ENCODE data around the gene ECEL1.
"Not testable (repeated sequence)": the region's sequence is repeated elsewhere in the genome, so short reads cannot be mapped to it uniquely, and the experiment has no call there.

Gene ECEL1

GRCh38 chr2:232445149-232445885 is 42.3 kb downstream of the ECEL1 start:
- not testable (repeated sequence) for DNase-seq (ENCODE audit: extremely low spot score, insufficient read length, low read depth); FAIRE-seq

GRCh38 chr2:232444409-232445148 is 43.1 kb downstream of the ECEL1 start:
- DNase-seq (ENCODE audit: extremely low spot score, insufficient read length, low read depth) (peak; percentile 30), FAIRE-seq (peak; percentile 60)

- DNase-seq (ENCODE audit: extremely low spot score, insufficient read length, low read depth); FAIRE-seq: not testable (repeated sequence)
These were observed 43.8 kb downstream of the ECEL1 start for GRCh38 chr2:232443669-232444408.

- not testable (repeated sequence) for DNase-seq (ENCODE audit: extremely low spot score, insufficient read length, low read depth); FAIRE-seq
These were observed 44.6 kb downstream of the ECEL1 start for GRCh38 chr2:232443047-232443446.

GRCh38 chr2:232442431-232442830 is 45.2 kb downstream of the ECEL1 start:
- not testable (repeated sequence) for FAIRE-seq; DNase-seq (ENCODE audit: extremely low spot score, insufficient read length, low read depth)

GRCh38 chr2:232441922-232442321 is 45.7 kb downstream of the ECEL1 start:
- FAIRE-seq, result not testable (repeated sequence)

GRCh38 chr2:232441147-232441651 is 46.4 kb downstream of the ECEL1 start:
- FAIRE-seq (no peak), DNase-seq (ENCODE audit: extremely low spot score, insufficient read length, low read depth) (no peak)

More at GRCh38 chr2:232441922-232442321, 45.7 kb downstream of the ECEL1 start:
- DNase-seq (ENCODE audit: extremely low spot score, insufficient read length, low read depth), result not testable (repeated sequence)

- FAIRE-seq (peak; percentile 82), DNase-seq (ENCODE audit: extremely low spot score, insufficient read length, low read depth) (peak; percentile 54)
These were observed 47.2 kb downstream of the ECEL1 start for GRCh38 chr2:232440220-232441018.

GRCh38 chr2:232439758-232440135 is 47.9 kb downstream of the ECEL1 start:
- FAIRE-seq, result no peak
- DNase-seq (ENCODE audit: extremely low spot score, insufficient read length, low read depth), result no peak

GRCh38 chr2:232438951-232439757 is 48.5 kb downstream of the ECEL1 start:
- peak; percentile 63 for FAIRE-seq
- DNase-seq (ENCODE audit: extremely low spot score, insufficient read length, low read depth), result no peak

- FAIRE-seq, result no peak
- no peak for DNase-seq (ENCODE audit: extremely low spot score, insufficient read length, low read depth)
These were observed 49.5 kb downstream of the ECEL1 start for GRCh38 chr2:232438091-232438490.

GRCh38 chr2:232437195-232437571 is 50.5 kb downstream of the ECEL1 start:
- FAIRE-seq (no peak), DNase-seq (ENCODE audit: extremely low spot score, insufficient read length, low read depth) (no peak)

- FAIRE-seq, result no peak
These were observed 51.0 kb downstream of the ECEL1 start for GRCh38 chr2:232436381-232437194.

GRCh38 chr2:232435805-232436204 is 51.8 kb downstream of the ECEL1 start:
- DNase-seq (ENCODE audit: extremely low spot score, insufficient read length, low read depth) (no peak), FAIRE-seq (no peak)

More at GRCh38 chr2:232436381-232437194, 51.0 kb downstream of the ECEL1 start:
- no peak for DNase-seq (ENCODE audit: extremely low spot score, insufficient read length, low read depth)

- no peak for DNase-seq (ENCODE audit: extremely low spot score, insufficient read length, low read depth)
- FAIRE-seq, result no peak
These were observed 52.3 kb downstream of the ECEL1 start for GRCh38 chr2:232435375-232435648.

GRCh38 chr2:232434563-232435374 is 52.9 kb downstream of the ECEL1 start:
- no peak for DNase-seq (ENCODE audit: extremely low spot score, insufficient read length, low read depth)
- FAIRE-seq, result no peak

- no peak for FAIRE-seq
- DNase-seq (ENCODE audit: extremely low spot score, insufficient read length, low read depth), result no peak
These were observed 53.5 kb downstream of the ECEL1 start for GRCh38 chr2:232434091-232434490.

Measured in GM18507 (cell line).